CD4-positive, alpha-beta T cell treated with Interleukin-12 subunit alpha and Interleukin-12 subunit beta, for 1 hour (primary cell): ENCODE results near the gene ZNF683.
"Not testable (repeated sequence)": the region's sequence is repeated elsewhere in the genome, so short reads cannot be mapped to it uniquely, and the experiment has no call there.

Source experiments
- DNase-seq: peaks from one replicate; pipeline ENCODE4 v3.0.0-alpha.2; 2020

ZNF683 gene

GRCh38 chr1:26384076-26384475 lies 11.5 kb upstream of the ZNF683 start:
- peak; percentile 22 for DNase-seq

- no peak for DNase-seq
Observed at GRCh38 chr1:26378879-26379251, 6.3 kb upstream of the ZNF683 start.

- peak; percentile 85 for DNase-seq
Observed at GRCh38 chr1:26378088-26378878, 5.7 kb upstream of the ZNF683 start.

GRCh38 chr1:26376050-26376449 lies 3.5 kb upstream of the ZNF683 start:
- no peak for DNase-seq

GRCh38 chr1:26375081-26375480 lies 2.5 kb upstream of the ZNF683 start:
- peak; percentile 23 for DNase-seq

GRCh38 chr1:26374361-26374760 lies 1.8 kb upstream of the ZNF683 start:
- not testable (repeated sequence) for DNase-seq

GRCh38 chr1:26373789-26374188 lies 1.2 kb upstream of the ZNF683 start:
- no peak for DNase-seq

- DNase-seq: peak; percentile 61
Observed at GRCh38 chr1:26373281-26373680, 731 bp upstream of the ZNF683 start.

GRCh38 chr1:26372039-26372438 lies 511 bp downstream of the ZNF683 start:
- no peak for DNase-seq

- DNase-seq: peak; percentile 26
Observed at GRCh38 chr1:26370591-26371382, 1.8 kb downstream of the ZNF683 start.

- DNase-seq: no peak
Observed at GRCh38 chr1:26368486-26368885, 4.1 kb downstream of the ZNF683 start.

GRCh38 chr1:26368006-26368405 lies 4.5 kb downstream of the ZNF683 start:
- no peak for DNase-seq

GRCh38 chr1:26367441-26367840 lies 5.1 kb downstream of the ZNF683 start:
- DNase-seq: no peak

- DNase-seq: no peak
Observed at GRCh38 chr1:26364956-26365355, 7.6 kb downstream of the ZNF683 start.

- peak; percentile 86 for DNase-seq
Observed at GRCh38 chr1:26363549-26364448, 8.8 kb downstream of the ZNF683 start.

- DNase-seq: no peak
Observed at GRCh38 chr1:26362331-26362730, 10.2 kb downstream of the ZNF683 start.

GRCh38 chr1:26361605-26362122 lies 10.9 kb downstream of the ZNF683 start:
- DNase-seq: no peak

GRCh38 chr1:26360807-26361604 lies 11.5 kb downstream of the ZNF683 start:
- no peak for DNase-seq

- peak; percentile 67 for DNase-seq
Observed at GRCh38 chr1:26359981-26360806, 12.4 kb downstream of the ZNF683 start.

GRCh38 chr1:26358411-26359384 lies 13.9 kb downstream of the ZNF683 start:
- DNase-seq: peak; percentile 79
